PC-3 (cell line): Measurements from ENCODE around the gene FTO. TPM values are rescaled to one million over a fixed set of nuclear protein-coding genes. Genes with fewer than 3 reads are reported as not detected.

Source experiments
- ATAC-seq: fragments of 200-7000 bp; cut with Tn5 transposase; 2 replicates; pipeline ENCODE4 v1.9.1; 2020; ENCODE audit warnings: mild to moderate bottlenecking, moderate library complexity
- BruUV-seq: library from RNA; stranded (reverse); fragments of 400-500 nt; replicated peaks from 2 replicates; lab custom pipeline; 2021; lab: Mats Ljungman, UMichigan
- CTCF ChIA-PET: fragments of 300-600 bp; sonication (Branson Sonifier 250); formaldehyde crosslinking; loops from one replicate; lab custom pipeline; 2022; ENCODE audit warnings: antibody characterized with exemption; lab: Charles Lee
- POLR2A ChIA-PET: fragments of 300-600 bp; sonication (Branson Sonifier 250); formaldehyde crosslinking; loops from one replicate; lab custom pipeline; 2022; ENCODE audit warnings: antibody characterized with exemption; ENCODE audit not compliant: unreplicated experiment; lab: Charles Lee
- DNase-seq: peaks from one replicate; pipeline ENCODE4 v3.0.0-alpha.2; 2015
- H2AFZ ChIP-seq: fragments of 300-600 bp; sonication (generic); 2 replicates; pipeline ENCODE4 v1.6.0; 2016; ENCODE audit warnings: antibody characterized with exemption, low read length
- H3F3A ChIP-seq: fragments of 300-600 bp; sonication (generic); one replicate; pipeline ENCODE4 v1.6.0; 2017; ENCODE audit warnings: antibody characterized with exemption, low read length, control low read depth, mild to moderate bottlenecking; ENCODE audit not compliant: unreplicated experiment
- H3K27ac ChIP-seq: fragments of 300-600 bp; sonication (generic); 2 replicates; pipeline ENCODE4 v1.5.1; 2016; ENCODE audit warnings: mild to moderate bottlenecking, low read length
- H3K27me3 ChIP-seq: fragments of 300-600 bp; sonication (generic); 2 replicates; pipeline ENCODE4 v1.6.1; 2016; ENCODE audit warnings: low read length, mixed read lengths
- H3K36me3 ChIP-seq: fragments of 300-600 bp; sonication (generic); 2 replicates; pipeline ENCODE4 v1.6.1; 2016; ENCODE audit warnings: low read depth, mixed run types, low read length, mixed read lengths
- H3K4me1 ChIP-seq: fragments of 300-600 bp; sonication (generic); 2 replicates; pipeline ENCODE4 v1.5.1; 2016; ENCODE audit warnings: low read length; ENCODE audit not compliant: insufficient read depth
- H3K4me2 ChIP-seq: fragments of 300-600 bp; sonication (generic); 2 replicates; pipeline ENCODE4 v1.6.0; 2016; ENCODE audit warnings: low read length
- H3K4me3 ChIP-seq: fragments of 300-600 bp; sonication (generic); 2 replicates; pipeline ENCODE4 v1.5.1; 2016; ENCODE audit warnings: mild to moderate bottlenecking, low read length, mixed read lengths
- H3K79me2 ChIP-seq: fragments of 300-600 bp; sonication (generic); 2 replicates; pipeline ENCODE4 v1.6.1; 2017; ENCODE audit warnings: low read length, mixed read lengths
- H3K9ac ChIP-seq: fragments of 300-600 bp; sonication (generic); 2 replicates; pipeline ENCODE4 v1.6.0; 2016; ENCODE audit warnings: mild to moderate bottlenecking, low read length
- H3K9me2 ChIP-seq: fragments of 300-600 bp; sonication (generic); replicated peaks from 2 replicates; pipeline ENCODE4 v1.6.1; 2016; ENCODE audit warnings: mixed run types, low read length, mixed read lengths
- H3K9me3 ChIP-seq: fragments of 300-600 bp; sonication (generic); 2 replicates; pipeline ENCODE4 v1.6.1; 2016; ENCODE audit warnings: low read length, mixed read lengths
- H4K20me1 ChIP-seq: fragments of 300-600 bp; sonication (generic); 2 replicates; pipeline ENCODE4 v1.6.1; 2016; ENCODE audit warnings: low read length, mixed read lengths
- CTCF ChIP-seq: fragments of 300-600 bp; sonication (generic); conservative IDR thresholded peaks from 2 replicates; pipeline ENCODE4 v1.5.1; 2017; ENCODE audit warnings: antibody characterized with exemption, low read depth, mild to moderate bottlenecking, low read length
- EZH2 ChIP-seq: fragments of 300-600 bp; sonication (generic); IDR thresholded peaks from one replicate; pipeline ENCODE4 v1.6.1; 2017; ENCODE audit warnings: antibody characterized with exemption, mild to moderate bottlenecking, low read length; ENCODE audit not compliant: unreplicated experiment
- EZH2phosphoT487 ChIP-seq: fragments of 300-600 bp; sonication (generic); IDR thresholded peaks from 2 replicates; pipeline ENCODE4 v1.6.1; 2018; ENCODE audit warnings: mild to moderate bottlenecking, antibody characterized with exemption, low read length, borderline replicate concordance
- intact Hi-C: fragments of 100-400 bp; cut with micrococcal nuclease; formaldehyde crosslinking; loops from 2 replicates; pipeline ENCODE4 v1.9.0; 2023
- total RNA-seq: library from RNA; depleted of rRNA; stranded (reverse); fragments of >200 nt; gene quantifications from 2 replicates; pipeline ENCODE4 v1.2.3, GENCODE V29; 2014

The FTO gene
- total RNA-seq, 1 experiment from 2014 or later, result 27.0 TPM

GRCh38 chr16:54125751-54126655 lies 422.0 kb downstream of the FTO start:
- TF ChIP-seq EZH2, result no peak
- TF ChIP-seq CTCF, result no peak
- no peak for TF ChIP-seq EZH2phosphoT487
- H3K79me2 ChIP-seq, result no peaks in the 10 kb centered on the region
- no peak overlapping the region for H2AFZ ChIP-seq
- ChIA-PET POLR2A (no interaction called here), CTCF (no interaction called here)
- ATAC-seq, result no peak
- no TSS peak for BruUV-seq
- H3K4me3 ChIP-seq, result no peak overlapping the region
- no peaks in the 10 kb centered on the region for H3K9me3 ChIP-seq
- no peaks in the 10 kb centered on the region for H3K36me3 ChIP-seq
- no peaks in the 10 kb centered on the region for H3K4me1 ChIP-seq
- no peaks in the 10 kb centered on the region for H4K20me1 ChIP-seq
- peaks cover 23% of the 10 kb centered on the region; the same call in 1 of the 2 replicates for H3K27me3 ChIP-seq
- no peak for DNase-seq
- intact Hi-C loops, result no loop called here
- H3K9me2 ChIP-seq, result no peaks in the 10 kb centered on the region
- no peak overlapping the region for H3K4me2 ChIP-seq
- H3K9ac ChIP-seq, result no peak overlapping the region
- H3F3A ChIP-seq, result no peaks in the 10 kb centered on the region
- H3K27ac ChIP-seq, result no peak overlapping the region

GRCh38 chr16:54126907-54127306 lies 423.0 kb downstream of the FTO start:
- Histone ChIP-seq H3K9me2 (no peaks in the 10 kb centered on the region), H4K20me1 (no peaks in the 10 kb centered on the region), H3K4me1 (no peaks in the 10 kb centered on the region), H3K36me3 (no peaks in the 10 kb centered on the region), H3K4me3 (no peak overlapping the region), H2AFZ (no peak overlapping the region), H3F3A (no peaks in the 10 kb centered on the region), H3K27me3 (peaks cover 23% of the 10 kb centered on the region; the same call in 1 of the 2 replicates), H3K9me3 (no peaks in the 10 kb centered on the region), H3K4me2 (no peak overlapping the region), H3K9ac (no peak overlapping the region), H3K79me2 (no peaks in the 10 kb centered on the region), H3K27ac (no peak overlapping the region)
- ChIA-PET POLR2A (no interaction called here), CTCF (no interaction called here)
- DNase-seq, result no peak
- intact Hi-C loops, result no loop called here
- no peak for TF ChIP-seq EZH2phosphoT487
- TF ChIP-seq EZH2, result no peak
- no peak for TF ChIP-seq CTCF
- BruUV-seq, result no TSS peak
- ATAC-seq, result no peak

DNA sequence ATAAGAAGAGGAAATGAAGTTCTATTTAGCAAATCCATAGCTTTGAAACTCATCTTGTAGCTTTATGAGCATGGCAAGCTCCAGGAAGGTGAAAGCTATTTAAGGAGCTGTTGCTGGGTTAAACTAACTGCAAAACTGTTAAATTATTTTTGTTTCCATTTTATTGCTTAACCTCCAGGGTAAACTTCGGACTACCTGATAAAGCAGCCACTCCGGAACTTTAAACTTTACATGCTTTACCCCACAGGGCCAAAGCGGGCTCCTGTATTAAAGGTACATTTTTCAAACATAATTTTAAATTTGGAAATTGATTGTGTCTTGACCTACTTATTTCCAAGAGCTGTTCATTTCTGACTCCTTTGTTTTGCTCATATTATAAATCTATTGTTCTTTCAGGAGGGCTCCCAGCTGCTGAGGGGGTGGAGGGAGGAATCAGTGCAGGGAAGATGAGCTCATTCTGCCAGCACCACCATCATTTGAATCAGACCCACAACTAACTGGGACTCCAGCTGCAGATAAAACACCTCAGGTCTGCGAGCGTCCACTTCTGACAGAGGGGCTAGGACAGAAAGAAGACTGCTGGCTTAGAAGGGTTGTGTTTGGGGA lies 424.8 kb downstream of the FTO start:
- Histone ChIP-seq H3K79me2 (no peaks in the 10 kb centered on the region), H3K27me3 (peaks cover 28% of the 10 kb centered on the region), H3K9ac (no peak overlapping the region), H3K4me1 (no peaks in the 10 kb centered on the region), H3K36me3 (no peaks in the 10 kb centered on the region), H3K9me3 (no peaks in the 10 kb centered on the region), H4K20me1 (no peaks in the 10 kb centered on the region), H3K4me2 (no peak overlapping the region), H3K4me3 (no peak overlapping the region), H2AFZ (no peak overlapping the region), H3K9me2 (no peaks in the 10 kb centered on the region), H3K27ac (no peak overlapping the region), H3F3A (no peaks in the 10 kb centered on the region)
- ChIA-PET POLR2A (no interaction called here), CTCF (no interaction called here)
- TF ChIP-seq CTCF (no peak), EZH2phosphoT487 (no peak), EZH2 (no peak)
- intact Hi-C loops, result no loop called here
- no peak for DNase-seq
- no TSS peak for BruUV-seq
- no peak for ATAC-seq
